PC-3 (cell line): ENCODE measurements around the gene SLC45A3. TPM values are rescaled to one million over a fixed set of nuclear protein-coding genes. Genes with fewer than 3 reads are reported as not detected.
A peak's percentile ranks its signal among the peaks of the same experiment; 100 is the strongest.

Experiments
- ATAC-seq: fragments of 200-7000 bp; cut with Tn5 transposase; 2 replicates; pipeline ENCODE4 v1.9.1; 2020; ENCODE audit warnings: mild to moderate bottlenecking, moderate library complexity
- BruUV-seq: library from RNA; stranded (reverse); fragments of 400-500 nt; replicated peaks from 2 replicates; lab custom pipeline; 2021; lab: Mats Ljungman, UMichigan
- CTCF ChIA-PET: fragments of 300-600 bp; sonication (Branson Sonifier 250); formaldehyde crosslinking; loops from one replicate; lab custom pipeline; 2022; ENCODE audit warnings: antibody characterized with exemption; lab: Charles Lee
- POLR2A ChIA-PET: fragments of 300-600 bp; sonication (Branson Sonifier 250); formaldehyde crosslinking; loops from one replicate; lab custom pipeline; 2022; ENCODE audit warnings: antibody characterized with exemption; ENCODE audit not compliant: unreplicated experiment; lab: Charles Lee
- DNase-seq: peaks from one replicate; pipeline ENCODE4 v3.0.0-alpha.2; 2015
- H2AFZ ChIP-seq: fragments of 300-600 bp; sonication (generic); 2 replicates; pipeline ENCODE4 v1.6.0; 2016; ENCODE audit warnings: antibody characterized with exemption, low read length
- H3F3A ChIP-seq: fragments of 300-600 bp; sonication (generic); one replicate; pipeline ENCODE4 v1.6.0; 2017; ENCODE audit warnings: antibody characterized with exemption, low read length, control low read depth, mild to moderate bottlenecking; ENCODE audit not compliant: unreplicated experiment
- H3K27ac ChIP-seq: fragments of 300-600 bp; sonication (generic); 2 replicates; pipeline ENCODE4 v1.5.1; 2016; ENCODE audit warnings: mild to moderate bottlenecking, low read length
- H3K27me3 ChIP-seq: fragments of 300-600 bp; sonication (generic); 2 replicates; pipeline ENCODE4 v1.6.1; 2016; ENCODE audit warnings: low read length, mixed read lengths
- H3K36me3 ChIP-seq: fragments of 300-600 bp; sonication (generic); 2 replicates; pipeline ENCODE4 v1.6.1; 2016; ENCODE audit warnings: low read depth, mixed run types, low read length, mixed read lengths
- H3K4me1 ChIP-seq: fragments of 300-600 bp; sonication (generic); 2 replicates; pipeline ENCODE4 v1.5.1; 2016; ENCODE audit warnings: low read length; ENCODE audit not compliant: insufficient read depth
- H3K4me2 ChIP-seq: fragments of 300-600 bp; sonication (generic); 2 replicates; pipeline ENCODE4 v1.6.0; 2016; ENCODE audit warnings: low read length
- H3K4me3 ChIP-seq: fragments of 300-600 bp; sonication (generic); 2 replicates; pipeline ENCODE4 v1.5.1; 2016; ENCODE audit warnings: mild to moderate bottlenecking, low read length, mixed read lengths
- H3K79me2 ChIP-seq: fragments of 300-600 bp; sonication (generic); 2 replicates; pipeline ENCODE4 v1.6.1; 2017; ENCODE audit warnings: low read length, mixed read lengths
- H3K9ac ChIP-seq: fragments of 300-600 bp; sonication (generic); 2 replicates; pipeline ENCODE4 v1.6.0; 2016; ENCODE audit warnings: mild to moderate bottlenecking, low read length
- H3K9me2 ChIP-seq: fragments of 300-600 bp; sonication (generic); replicated peaks from 2 replicates; pipeline ENCODE4 v1.6.1; 2016; ENCODE audit warnings: mixed run types, low read length, mixed read lengths
- H3K9me3 ChIP-seq: fragments of 300-600 bp; sonication (generic); 2 replicates; pipeline ENCODE4 v1.6.1; 2016; ENCODE audit warnings: low read length, mixed read lengths
- H4K20me1 ChIP-seq: fragments of 300-600 bp; sonication (generic); 2 replicates; pipeline ENCODE4 v1.6.1; 2016; ENCODE audit warnings: low read length, mixed read lengths
- CTCF ChIP-seq: fragments of 300-600 bp; sonication (generic); conservative IDR thresholded peaks from 2 replicates; pipeline ENCODE4 v1.5.1; 2017; ENCODE audit warnings: antibody characterized with exemption, low read depth, mild to moderate bottlenecking, low read length
- EZH2 ChIP-seq: fragments of 300-600 bp; sonication (generic); IDR thresholded peaks from one replicate; pipeline ENCODE4 v1.6.1; 2017; ENCODE audit warnings: antibody characterized with exemption, mild to moderate bottlenecking, low read length; ENCODE audit not compliant: unreplicated experiment
- EZH2phosphoT487 ChIP-seq: fragments of 300-600 bp; sonication (generic); IDR thresholded peaks from 2 replicates; pipeline ENCODE4 v1.6.1; 2018; ENCODE audit warnings: mild to moderate bottlenecking, antibody characterized with exemption, low read length, borderline replicate concordance
- intact Hi-C: fragments of 100-400 bp; cut with micrococcal nuclease; formaldehyde crosslinking; loops from 2 replicates; pipeline ENCODE4 v1.9.0; 2023
- total RNA-seq: library from RNA; depleted of rRNA; stranded (reverse); fragments of >200 nt; gene quantifications from 2 replicates; pipeline ENCODE4 v1.2.3, GENCODE V29; 2014

The SLC45A3 gene
- total RNA-seq, 1 experiment from 2014 or later: 33.2 TPM

GRCh38 chr1:205687242-205687641 lies 6.9 kb upstream of the SLC45A3 start:
- ChIA-PET POLR2A (no interaction called here), CTCF (no interaction called here)
- Histone ChIP-seq H3K27ac (no peak overlapping the region), H3K9me2 (no peaks in the 10 kb centered on the region), H4K20me1 (no peaks in the 10 kb centered on the region), H3K4me2 (no peak overlapping the region), H2AFZ (no peak overlapping the region), H3K36me3 (no peaks in the 10 kb centered on the region), H3K9me3 (no peaks in the 10 kb centered on the region), H3F3A (no peaks in the 10 kb centered on the region), H3K4me1 (no peaks in the 10 kb centered on the region), H3K27me3 (no peaks in the 10 kb centered on the region), H3K4me3 (no peak overlapping the region), H3K9ac (no peak overlapping the region), H3K79me2 (no peaks in the 10 kb centered on the region)
- ATAC-seq (no peak), DNase-seq (no peak)
- no TSS peak for BruUV-seq
- no peak for TF ChIP-seq EZH2
- TF ChIP-seq EZH2phosphoT487: no peak
- TF ChIP-seq CTCF: no peak
- intact Hi-C loops: no loop called here

DNA sequence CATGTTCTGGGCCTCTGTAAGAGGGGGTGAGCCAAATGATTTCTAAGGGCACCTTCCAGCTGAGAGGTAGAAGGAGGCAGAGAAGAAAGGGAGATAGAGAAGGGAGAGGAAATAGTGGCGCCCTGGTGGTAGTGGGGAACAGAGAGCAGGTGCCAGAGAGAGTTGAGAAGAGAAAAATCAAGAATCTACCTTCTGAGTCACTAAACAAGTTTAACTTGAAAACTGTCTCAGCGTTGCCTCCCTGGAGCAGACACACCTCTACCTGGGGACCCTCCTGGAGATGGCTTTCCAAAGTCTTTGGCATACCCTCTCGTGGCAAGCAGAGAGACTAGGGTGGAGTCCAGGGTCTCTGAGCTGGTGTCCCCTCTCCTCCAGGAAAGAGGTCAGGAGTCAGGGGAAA lies 1.1 kb upstream of the SLC45A3 start:
- ATAC-seq (no peak), DNase-seq (peak; percentile 67)
- peaks cover 27% of the 10 kb centered on the region for H3K4me1 ChIP-seq
- H2AFZ ChIP-seq: no peak overlapping the region
- no peaks in the 10 kb centered on the region for H3K36me3 ChIP-seq
- H3K9ac ChIP-seq: no peak overlapping the region
- TF ChIP-seq CTCF (peak; percentile 19; the same call in 1 of the 2 replicates), EZH2 (no peak)
- no TSS peak for BruUV-seq
- no peaks in the 10 kb centered on the region for H3K9me3 ChIP-seq
- H4K20me1 ChIP-seq: no peaks in the 10 kb centered on the region
- H3K27me3 ChIP-seq: no peaks in the 10 kb centered on the region
- ChIA-PET POLR2A (no interaction called here), CTCF (interaction anchor here (1.0 kb wide), 1 partner anchor 156 kb away, joined by 4 read pairs; no protein-coding TSS in a partner anchor)
- H3F3A ChIP-seq: no peaks in the 10 kb centered on the region
- H3K4me3 ChIP-seq: no peak overlapping the region
- peaks cover 32% of the 10 kb centered on the region for H3K79me2 ChIP-seq
- H3K4me2 ChIP-seq: peak overlapping the region; percentile 83
- H3K9me2 ChIP-seq: no peaks in the 10 kb centered on the region
- intact Hi-C loops: loop anchor here (1.0 to 2.0 kb wide), 3 partner anchors 17 to 30 kb away; no protein-coding TSS in a partner anchor
- H3K27ac ChIP-seq: no peak overlapping the region

DNA sequence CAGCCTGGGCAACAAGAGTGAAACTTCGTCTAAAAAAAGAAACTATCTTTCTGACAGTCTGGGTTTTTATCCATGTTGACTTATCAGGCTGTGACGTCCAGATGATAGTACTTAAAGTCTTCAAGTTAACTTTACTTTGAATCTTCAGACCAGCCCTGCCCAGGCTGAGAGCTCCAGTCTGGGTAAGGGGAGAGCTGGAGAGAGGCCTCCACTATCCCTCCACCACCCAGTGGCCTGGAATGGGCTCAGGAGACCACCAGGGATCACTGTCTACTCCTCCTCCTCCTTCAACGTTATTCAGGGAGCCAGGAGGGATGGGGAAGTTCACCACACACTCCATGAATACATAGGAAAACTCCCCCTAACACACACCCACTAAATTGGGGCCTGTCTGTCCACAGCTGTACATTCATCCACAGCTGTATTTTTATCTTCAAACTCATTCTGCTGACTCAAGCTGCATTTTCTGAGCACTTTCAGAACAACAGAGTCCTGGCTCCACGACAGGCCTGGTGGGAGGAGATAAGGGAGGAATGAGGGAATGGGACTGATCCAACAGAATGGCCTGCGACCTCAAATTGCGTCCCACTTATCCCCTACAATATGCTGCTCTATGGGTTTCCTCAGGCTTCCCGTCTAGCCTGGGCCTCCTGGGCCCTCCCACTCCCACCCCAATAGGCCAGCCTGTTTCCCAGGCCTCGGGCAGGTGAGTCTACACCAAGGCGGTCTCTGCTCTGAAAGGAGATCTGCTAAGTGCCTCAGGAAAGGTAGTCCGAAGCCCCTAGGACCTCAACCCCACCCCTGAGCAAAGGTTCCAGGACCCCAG lies 1.8 kb downstream of the SLC45A3 start:
- Histone ChIP-seq H3K9ac (peak overlapping the region; percentile 62; the same call in 1 of the 2 replicates), H3K27me3 (no peaks in the 10 kb centered on the region), H3K4me3 (peak overlapping the region; percentile 72), H3K79me2 (peaks cover 47% of the 10 kb centered on the region), H3K36me3 (no peaks in the 10 kb centered on the region), H3K4me2 (peak overlapping the region; percentile 83), H4K20me1 (no peaks in the 10 kb centered on the region), H3K27ac (no peak overlapping the region), H3K9me2 (no peaks in the 10 kb centered on the region), H3K4me1 (peaks cover 27% of the 10 kb centered on the region), H3K9me3 (no peaks in the 10 kb centered on the region), H2AFZ (peak overlapping the region; percentile 85), H3F3A (no peaks in the 10 kb centered on the region)
- no TSS peak for BruUV-seq
- DNase-seq: no peak
- ATAC-seq: no peak
- intact Hi-C loops: no loop called here
- TF ChIP-seq EZH2: no peak
- no peak for TF ChIP-seq EZH2phosphoT487
- TF ChIP-seq CTCF: no peak
- POLR2A ChIA-PET: no interaction called here
- CTCF ChIA-PET: no interaction called here
